Caco-2 (cell line): ENCODE results near the gene KHSRP. TPM values are rescaled to one million over a fixed set of nuclear protein-coding genes. Genes with fewer than 3 reads are reported as not detected.
A peak's percentile ranks its signal among the peaks of the same experiment; 100 is the strongest.

ENCODE experiments used
- BruUV-seq: library from RNA; stranded (reverse); fragments of 400-500 nt; replicated peaks from 2 replicates; lab custom pipeline; 2021; lab: Mats Ljungman, UMichigan
- CTCF ChIA-PET: fragments of 300-600 bp; sonication (Branson Sonifier 250); formaldehyde crosslinking; loops from one replicate; lab custom pipeline; 2022; ENCODE audit warnings: antibody characterized with exemption; lab: Charles Lee
- POLR2A ChIA-PET: fragments of 300-600 bp; sonication (Branson Sonifier 250); formaldehyde crosslinking; loops from one replicate; lab custom pipeline; 2022; ENCODE audit warnings: antibody characterized with exemption; lab: Charles Lee
- DNase-seq, 2 experiments: peaks; one replicate each; pipeline versions ENCODE4 v3.0.0 to v3.0.0-alpha.2; 2020 to 2022
- H3K27me3 ChIP-seq: replicated peaks from 2 replicates; pipeline ENCODE4 v1.6.0; 2011; ENCODE audit warnings: low read length; ENCODE audit not compliant: control insufficient read depth, insufficient read depth
- H3K36me3 ChIP-seq: 2 replicates; pipeline ENCODE4 v1.5.1; 2011; ENCODE audit warnings: low read length; ENCODE audit not compliant: control insufficient read depth, insufficient read depth
- H3K4me1 ChIP-seq: fragments of 250-450 bp; sonication (Bioruptor Pico); 2 replicates; pipeline ENCODE4 v1.5.1; 2020; ENCODE audit warnings: mild to moderate bottlenecking
- H3K4me3 ChIP-seq: 2 replicates; pipeline ENCODE4 v1.5.1; 2011; ENCODE audit warnings: low read depth, mild to moderate bottlenecking, control low read depth, low read length
- H3K9me3 ChIP-seq: fragments of 250-450 bp; sonication (Bioruptor Pico); 2 replicates; pipeline ENCODE4 v1.5.1; 2020; ENCODE audit warnings: mild to moderate bottlenecking, moderate library complexity
- H3K27ac Mint-ChIP-seq: one replicate; pipeline ENCODE4 v1.8.0; 2022; ENCODE audit warnings: mixed read lengths; ENCODE audit not compliant: unreplicated experiment
- H3K27me3 Mint-ChIP-seq: one replicate; pipeline ENCODE4 v1.8.0; 2022; ENCODE audit warnings: mixed read lengths; ENCODE audit not compliant: insufficient read depth, unreplicated experiment
- H3K36me3 Mint-ChIP-seq: one replicate; pipeline ENCODE4 v1.8.0; 2022; ENCODE audit warnings: mild to moderate bottlenecking, mixed read lengths; ENCODE audit not compliant: insufficient read depth, unreplicated experiment
- H3K4me1 Mint-ChIP-seq: one replicate; pipeline ENCODE4 v1.8.0; 2022; ENCODE audit warnings: low read depth, mixed read lengths; ENCODE audit not compliant: unreplicated experiment
- H3K4me3 Mint-ChIP-seq: one replicate; pipeline ENCODE4 v1.8.0; 2022; ENCODE audit warnings: mild to moderate bottlenecking, moderate library complexity, mixed read lengths; ENCODE audit not compliant: unreplicated experiment
- H3K9me3 Mint-ChIP-seq: one replicate; pipeline ENCODE4 v1.8.0; 2022; ENCODE audit warnings: mixed read lengths; ENCODE audit not compliant: unreplicated experiment
- intact Hi-C: fragments of 100-400 bp; cut with micrococcal nuclease; formaldehyde crosslinking; loops from one replicate; pipeline ENCODE4 v1.10.0; 2022; ENCODE audit not compliant: unreplicated experiment
- total RNA-seq: library from RNA; stranded (reverse); gene quantifications from 2 replicates; pipeline ENCODE4 v1.2.3, GENCODE V29; 2022
- TF ChIP-seq, protein P1 (sequence below), 2 experiments: fragments of 200-600 bp in 1 of 2; IDR thresholded peaks; 1 replicate in 1 of 2; 2 replicates in 1 of 2; pipeline versions ENCODE4 v1.5.1 to v1.8.0; 2011 to 2022; ENCODE audit warnings: antibody characterized with exemption in 1 of 2, control low read depth in 1 of 2, inconsistent platforms in 1 of 2, low read depth in 1 of 2, low read length in 1 of 2, mild to moderate bottlenecking in 1 of 2, moderate library complexity in 1 of 2; ENCODE audit not compliant: insufficient read depth in 1 of 2, severe bottlenecking in 1 of 2, unreplicated experiment in 1 of 2

Gene KHSRP
- total RNA-seq, 1 experiment from 2014 or later, result 610 TPM

DNA sequence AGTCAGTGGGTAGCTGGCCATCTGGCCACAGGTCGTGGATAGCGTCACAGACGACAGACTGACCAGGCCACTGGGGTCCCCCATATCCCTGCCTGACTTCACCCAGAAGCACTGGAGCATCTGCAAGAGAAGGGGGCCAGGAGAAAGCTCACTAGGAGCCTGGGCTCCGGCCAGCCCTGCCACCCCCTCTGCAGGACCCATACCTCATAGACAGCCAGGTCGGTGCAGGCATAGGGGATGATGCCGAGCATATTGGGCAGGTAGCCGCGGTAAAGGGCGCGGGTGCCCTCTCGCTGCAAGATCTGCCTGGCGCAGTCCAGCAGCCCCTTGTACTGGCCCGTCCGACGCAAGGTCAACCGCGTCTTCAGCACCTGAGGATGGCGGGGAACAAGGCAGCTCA, 2.5 kb upstream of the KHSRP start:
- no peak overlapping the region for H3K4me3 Mint-ChIP-seq
- Histone ChIP-seq H3K4me1 (peaks cover 20% of the 10 kb centered on the region), H3K4me3 (no peak overlapping the region), H3K9me3 (no peaks in the 10 kb centered on the region), H3K36me3 (no peaks in the 10 kb centered on the region), H3K27me3 (no peaks in the 10 kb centered on the region)
- no peak for DNase-seq
- peaks cover 6% of the 10 kb centered on the region for H3K4me1 Mint-ChIP-seq
- ChIA-PET POLR2A (no interaction called here), CTCF (interaction anchor here (0.6 kb wide), 2 partner anchors 147 to 153 kb away, joined by 3 read pairs; no protein-coding TSS in a partner anchor)
- H3K27me3 Mint-ChIP-seq, result no peaks in the 10 kb centered on the region
- peaks cover 30% of the 10 kb centered on the region for H3K36me3 Mint-ChIP-seq
- H3K27ac Mint-ChIP-seq, result no peak overlapping the region
- H3K9me3 Mint-ChIP-seq, result no peaks in the 10 kb centered on the region
- TF ChIP-seq, protein P1, sequence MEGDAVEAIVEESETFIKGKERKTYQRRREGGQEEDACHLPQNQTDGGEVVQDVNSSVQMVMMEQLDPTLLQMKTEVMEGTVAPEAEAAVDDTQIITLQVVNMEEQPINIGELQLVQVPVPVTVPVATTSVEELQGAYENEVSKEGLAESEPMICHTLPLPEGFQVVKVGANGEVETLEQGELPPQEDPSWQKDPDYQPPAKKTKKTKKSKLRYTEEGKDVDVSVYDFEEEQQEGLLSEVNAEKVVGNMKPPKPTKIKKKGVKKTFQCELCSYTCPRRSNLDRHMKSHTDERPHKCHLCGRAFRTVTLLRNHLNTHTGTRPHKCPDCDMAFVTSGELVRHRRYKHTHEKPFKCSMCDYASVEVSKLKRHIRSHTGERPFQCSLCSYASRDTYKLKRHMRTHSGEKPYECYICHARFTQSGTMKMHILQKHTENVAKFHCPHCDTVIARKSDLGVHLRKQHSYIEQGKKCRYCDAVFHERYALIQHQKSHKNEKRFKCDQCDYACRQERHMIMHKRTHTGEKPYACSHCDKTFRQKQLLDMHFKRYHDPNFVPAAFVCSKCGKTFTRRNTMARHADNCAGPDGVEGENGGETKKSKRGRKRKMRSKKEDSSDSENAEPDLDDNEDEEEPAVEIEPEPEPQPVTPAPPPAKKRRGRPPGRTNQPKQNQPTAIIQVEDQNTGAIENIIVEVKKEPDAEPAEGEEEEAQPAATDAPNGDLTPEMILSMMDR (IDR thresholded peaks at IDR 0.05; ENCODE audit: insufficient read depth in 1 of 2, low read depth in 1 of 2, low read length in 1 of 2, severe bottlenecking in 1 of 2, unreplicated experiment in 1 of 2), result no peak
- intact Hi-C loops, result loop anchor here (5.0 to 10.0 kb wide), 2 partner anchors 152 to 450 kb away; partner anchors contain the start of genes MLLT1 and RANBP3
- BruUV-seq, result no TSS peak

DNA sequence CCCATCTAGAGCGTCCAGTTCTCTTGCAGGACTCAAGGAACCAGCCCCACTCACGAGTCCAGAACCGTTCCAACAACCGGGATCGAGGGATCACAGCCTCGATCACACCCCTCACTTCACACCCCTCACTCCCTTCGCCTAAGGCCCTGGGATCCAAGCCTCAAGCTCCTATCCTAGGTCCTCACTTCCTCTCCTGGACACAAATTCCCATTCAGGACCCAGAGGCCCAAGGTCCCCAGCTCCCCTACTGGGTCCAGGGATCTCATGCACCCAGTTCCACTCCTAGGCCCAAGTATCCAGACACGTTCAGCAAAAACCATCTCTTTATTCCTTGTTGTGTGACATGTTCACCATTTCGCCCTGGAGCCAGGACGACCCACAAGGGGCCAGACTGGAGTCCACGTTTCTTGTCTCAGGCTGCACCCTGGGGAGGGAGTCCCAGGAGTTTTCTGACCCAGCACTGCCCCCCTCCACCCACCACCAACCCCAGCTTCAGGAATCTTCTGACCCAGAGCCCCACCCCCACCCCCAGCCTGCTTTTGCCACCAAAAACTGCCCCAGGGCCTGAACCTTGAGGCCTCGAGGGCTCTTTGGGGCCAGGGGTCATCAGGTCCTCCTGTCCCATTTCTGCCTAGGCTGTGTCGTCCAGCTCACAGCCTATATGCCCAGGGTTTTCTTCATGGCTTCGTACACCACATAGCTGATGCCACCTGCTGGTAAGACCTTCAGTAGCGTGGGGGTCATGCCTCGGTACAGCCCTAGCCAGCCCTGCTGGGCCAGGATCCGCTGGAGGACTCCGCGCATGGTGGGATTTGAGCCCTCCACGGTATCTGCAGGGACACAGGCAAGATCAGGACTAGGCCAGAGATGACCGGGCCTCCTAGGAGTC, 1.4 kb upstream of the KHSRP start:
- Histone ChIP-seq H3K4me3 (peak overlapping the region; percentile 23), H3K4me1 (peaks cover 20% of the 10 kb centered on the region), H3K9me3 (no peaks in the 10 kb centered on the region), H3K27me3 (no peaks in the 10 kb centered on the region), H3K36me3 (peaks cover 2% of the 10 kb centered on the region)
- TF ChIP-seq, protein P1 (IDR thresholded peaks at IDR 0.05; ENCODE audit: insufficient read depth in 1 of 2, low read depth in 1 of 2, low read length in 1 of 2, severe bottlenecking in 1 of 2, unreplicated experiment in 1 of 2), result peak in 1 of 2 experiments; percentile 26
- Mint-ChIP-seq H3K4me1 (peaks cover 6% of the 10 kb centered on the region), H3K27me3 (no peaks in the 10 kb centered on the region), H3K27ac (peak overlapping the region; percentile 95), H3K4me3 (peak overlapping the region; percentile 77), H3K9me3 (no peaks in the 10 kb centered on the region), H3K36me3 (peaks cover 40% of the 10 kb centered on the region)
- BruUV-seq, result TSS peak; percentile 96
- ChIA-PET POLR2A (interaction anchor here (0.6 to 2.0 kb wide), 6 partner anchors 24 to 300 kb away, joined by 3 to 27 read pairs (median 14); partner anchors contain the start of genes ALKBH7 and SLC25A23), CTCF (interaction anchor here (0.5 to 2.0 kb wide), 10 partner anchors 10 to 300 kb away, joined by 3 to 6 read pairs (median 3); partner anchors contain the start of genes ALKBH7 and SLC25A23)
- intact Hi-C loops, result loop anchor here (1.0 to 10.0 kb wide), 4 partner anchors 39 to 449 kb away; partner anchors contain the start of genes ALKBH7, CRB3, MLLT1 and RANBP3
- DNase-seq, result peak; percentile 53 to 68
